Activated T-helper 2 cell treated with anti-CD3 and anti-CD28 coated beads, Interferon-gamma antibody, Interleukin-2, Interleukin-4, amounts not matched to agents 10 μg/mL and 5 μg/mL and 100 μg/mL, durations not matched to agents 14 hours and 24 hours and 36 hours (primary cell): ENCODE results near the gene HOMER2. TPM values are rescaled to one million over a fixed set of nuclear protein-coding genes. Genes with fewer than 3 reads are reported as not detected.

Experiments
- DNase-seq: peaks from one replicate; pipeline ENCODE4 v3.0.0; 2021; ENCODE audit warnings: low spot score
- H3K27ac Mint-ChIP-seq: one replicate; pipeline ENCODE4 v1.8.0; 2021; ENCODE audit warnings: mixed read lengths
- H3K27me3 Mint-ChIP-seq: one replicate; pipeline ENCODE4 v1.8.0; 2021; ENCODE audit warnings: low read depth, mixed read lengths
- H3K36me3 Mint-ChIP-seq: one replicate; pipeline ENCODE4 v1.8.0; 2021; ENCODE audit warnings: low read depth, mixed read lengths
- H3K4me1 Mint-ChIP-seq: one replicate; pipeline ENCODE4 v1.8.0; 2021; ENCODE audit warnings: low read depth, mixed read lengths
- H3K4me3 Mint-ChIP-seq: one replicate; pipeline ENCODE4 v1.8.0; 2021; ENCODE audit warnings: low read depth, mild to moderate bottlenecking, moderate library complexity, mixed read lengths
- H3K9me3 Mint-ChIP-seq: one replicate; pipeline ENCODE4 v1.8.0; 2021; ENCODE audit warnings: mixed read lengths
- intact Hi-C: fragments of 100-400 bp; cut with micrococcal nuclease; formaldehyde crosslinking; loops from one replicate; pipeline ENCODE4 v1.15.1; 2023
- total RNA-seq: library from RNA; stranded (reverse); gene quantifications from 2 replicates; pipeline ENCODE4 v1.2.3, GENCODE V29; 2022

The HOMER2 gene
- total RNA-seq, 1 donor from 2014 or later = 66.1 TPM

GRCh38 chr15:82978438-82978837 is 25.9 kb upstream of the HOMER2 start:
- H3K4me3 Mint-ChIP-seq = no peak overlapping the region
- intact Hi-C loops = no loop called here
- H3K9me3 Mint-ChIP-seq = no peaks in the 10 kb centered on the region
- peaks cover 9% of the 10 kb centered on the region for H3K4me1 Mint-ChIP-seq
- peaks cover 6% of the 10 kb centered on the region for H3K27me3 Mint-ChIP-seq
- H3K27ac Mint-ChIP-seq = no peak overlapping the region
- no peak for DNase-seq
- H3K36me3 Mint-ChIP-seq = peaks cover 3% of the 10 kb centered on the region

GRCh38 chr15:82977076-82977475 is 24.6 kb upstream of the HOMER2 start:
- intact Hi-C loops = no loop called here
- H3K9me3 Mint-ChIP-seq = no peaks in the 10 kb centered on the region
- H3K36me3 Mint-ChIP-seq = peaks cover 3% of the 10 kb centered on the region
- H3K4me1 Mint-ChIP-seq = peaks cover 12% of the 10 kb centered on the region
- no peak for DNase-seq
- no peak overlapping the region for H3K27ac Mint-ChIP-seq
- peaks cover 6% of the 10 kb centered on the region for H3K27me3 Mint-ChIP-seq
- H3K4me3 Mint-ChIP-seq = no peak overlapping the region

- Mint-ChIP-seq H3K9me3 (no peaks in the 10 kb centered on the region), H3K4me3 (no peak overlapping the region), H3K27ac (no peak overlapping the region), H3K36me3 (no peaks in the 10 kb centered on the region), H3K27me3 (peaks cover 20% of the 10 kb centered on the region), H3K4me1 (peaks cover 21% of the 10 kb centered on the region)
- intact Hi-C loops = no loop called here
- no peak for DNase-seq
Observed at GRCh38 chr15:82972990-82973389, 20.5 kb upstream of the HOMER2 start.

GRCh38 chr15:82971218-82971984 is 18.9 kb upstream of the HOMER2 start:
- peaks cover 28% of the 10 kb centered on the region for H3K4me1 Mint-ChIP-seq
- no peak for DNase-seq
- H3K27me3 Mint-ChIP-seq = peaks cover 20% of the 10 kb centered on the region

GRCh38 chr15:82970696-82971095 is 18.2 kb upstream of the HOMER2 start:
- peaks cover 35% of the 10 kb centered on the region for H3K4me1 Mint-ChIP-seq
- H3K4me3 Mint-ChIP-seq = no peak overlapping the region
- H3K36me3 Mint-ChIP-seq = no peaks in the 10 kb centered on the region
- intact Hi-C loops = no loop called here
- no peak for DNase-seq
- H3K27me3 Mint-ChIP-seq = peaks cover 20% of the 10 kb centered on the region
- no peak overlapping the region for H3K27ac Mint-ChIP-seq
- H3K9me3 Mint-ChIP-seq = no peaks in the 10 kb centered on the region

More at GRCh38 chr15:82971218-82971984, 18.9 kb upstream of the HOMER2 start:
- intact Hi-C loops = no loop called here
- Mint-ChIP-seq H3K27ac (no peak overlapping the region), H3K4me3 (no peak overlapping the region), H3K9me3 (no peaks in the 10 kb centered on the region), H3K36me3 (no peaks in the 10 kb centered on the region)

GRCh38 chr15:82970078-82970686 is 17.7 kb upstream of the HOMER2 start:
- no peaks in the 10 kb centered on the region for H3K36me3 Mint-ChIP-seq

GRCh38 chr15:82969353-82969752 is 16.8 kb upstream of the HOMER2 start:
- H3K4me3 Mint-ChIP-seq = no peak overlapping the region
- DNase-seq = no peak
- H3K27ac Mint-ChIP-seq = no peak overlapping the region
- no peaks in the 10 kb centered on the region for H3K36me3 Mint-ChIP-seq
- H3K27me3 Mint-ChIP-seq = peaks cover 14% of the 10 kb centered on the region
- intact Hi-C loops = loop anchor here (5.0 kb wide), 2 partner anchors 137 to 157 kb away; no protein-coding TSS in a partner anchor
- H3K9me3 Mint-ChIP-seq = no peaks in the 10 kb centered on the region
- peaks cover 36% of the 10 kb centered on the region for H3K4me1 Mint-ChIP-seq

More at GRCh38 chr15:82970078-82970686, 17.7 kb upstream of the HOMER2 start:
- intact Hi-C loops = no loop called here
- Mint-ChIP-seq H3K9me3 (no peaks in the 10 kb centered on the region), H3K27ac (no peak overlapping the region), H3K4me1 (peaks cover 36% of the 10 kb centered on the region), H3K4me3 (no peak overlapping the region), H3K27me3 (peaks cover 16% of the 10 kb centered on the region)
- DNase-seq = no peak

- H3K4me1 Mint-ChIP-seq = peaks cover 35% of the 10 kb centered on the region
- H3K36me3 Mint-ChIP-seq = no peaks in the 10 kb centered on the region
- no peak for DNase-seq
- intact Hi-C loops = loop anchor here (5.0 kb wide), 2 partner anchors 136 to 156 kb away; no protein-coding TSS in a partner anchor
- H3K27me3 Mint-ChIP-seq = peaks cover 14% of the 10 kb centered on the region
- no peak overlapping the region for H3K4me3 Mint-ChIP-seq
- H3K27ac Mint-ChIP-seq = no peak overlapping the region
- no peaks in the 10 kb centered on the region for H3K9me3 Mint-ChIP-seq
Observed at GRCh38 chr15:82968066-82968465, 15.5 kb upstream of the HOMER2 start.

GRCh38 chr15:82966671-82967071 is 14.2 kb upstream of the HOMER2 start:
- Mint-ChIP-seq H3K27ac (no peak overlapping the region), H3K4me3 (no peak overlapping the region), H3K4me1 (peaks cover 30% of the 10 kb centered on the region), H3K27me3 (peaks cover 10% of the 10 kb centered on the region), H3K9me3 (no peaks in the 10 kb centered on the region), H3K36me3 (no peaks in the 10 kb centered on the region)
- intact Hi-C loops = loop anchor here (1.0 to 5.0 kb wide), 4 partner anchors 16 to 233 kb away; no protein-coding TSS in a partner anchor
- peak; percentile 20 for DNase-seq

- no peak for DNase-seq
- H3K27me3 Mint-ChIP-seq = peaks cover 20% of the 10 kb centered on the region
- no peaks in the 10 kb centered on the region for H3K9me3 Mint-ChIP-seq
- no peak overlapping the region for H3K27ac Mint-ChIP-seq
- no peaks in the 10 kb centered on the region for H3K36me3 Mint-ChIP-seq
- intact Hi-C loops = loop anchor here (5.0 kb wide), 2 partner anchors 133 to 153 kb away; no protein-coding TSS in a partner anchor
- no peak overlapping the region for H3K4me3 Mint-ChIP-seq
- H3K4me1 Mint-ChIP-seq = peaks cover 25% of the 10 kb centered on the region
Observed at GRCh38 chr15:82964890-82965289, 12.4 kb upstream of the HOMER2 start.

- Mint-ChIP-seq H3K36me3 (no peaks in the 10 kb centered on the region), H3K4me3 (no peak overlapping the region), H3K27ac (no peak overlapping the region), H3K27me3 (peaks cover 18% of the 10 kb centered on the region), H3K9me3 (no peaks in the 10 kb centered on the region), H3K4me1 (peaks cover 22% of the 10 kb centered on the region)
- intact Hi-C loops = no loop called here
- DNase-seq = no peak
Observed at GRCh38 chr15:82963471-82964341, 11.2 kb upstream of the HOMER2 start.

- intact Hi-C loops = no loop called here
- Mint-ChIP-seq H3K4me3 (no peak overlapping the region), H3K27me3 (peaks cover 18% of the 10 kb centered on the region), H3K36me3 (no peaks in the 10 kb centered on the region), H3K27ac (no peak overlapping the region), H3K9me3 (no peaks in the 10 kb centered on the region), H3K4me1 (peaks cover 2% of the 10 kb centered on the region)
- DNase-seq = no peak
Observed at GRCh38 chr15:82960766-82961165, 8.2 kb upstream of the HOMER2 start.
